Adipose tissue (tissue), 3 donors: ENCODE measurements around the gene SPTA1. TPM values are rescaled to one million over a fixed set of nuclear protein-coding genes. Genes with fewer than 3 reads are reported as not detected.
"Not testable (repeated sequence)": the region's sequence is repeated elsewhere in the genome, so short reads cannot be mapped to it uniquely, and the experiment has no call there.

Source experiments
- H3K27ac ChIP-seq: one replicate; pipeline ENCODE4 v1.5.1; 2013; ENCODE audit warnings: low read depth, low read length
- WGBS, 3 donors: extraction: QIAGEN DNeasy Blood & Tissue Kit; methylation state at CpG; one replicate each; pipeline ENCODE4 v1.1.7; 2013; 5-methylcytosine and 5-hydroxymethylcytosine counted together
- polyA plus RNA-seq, 3 donors: library from polyadenylated mRNA; stranded (reverse); fragments of 200-250 nt; gene quantifications; one replicate each; pipeline ENCODE4 v1.2.3, GENCODE V29; 2013
- donor health status: healthy with polysubstance abuse.
- donor health status: Bipolar disorder and iron deficiency.
- donor health status: healthy.

The SPTA1 gene
- polyA plus RNA-seq, 3 donors, result 0.18 TPM; not detected in 2

GRCh38 chr1:158689875-158690274 lies 3.4 kb upstream of the SPTA1 start:
- H3K27ac ChIP-seq, result no peak overlapping the region

DNA sequence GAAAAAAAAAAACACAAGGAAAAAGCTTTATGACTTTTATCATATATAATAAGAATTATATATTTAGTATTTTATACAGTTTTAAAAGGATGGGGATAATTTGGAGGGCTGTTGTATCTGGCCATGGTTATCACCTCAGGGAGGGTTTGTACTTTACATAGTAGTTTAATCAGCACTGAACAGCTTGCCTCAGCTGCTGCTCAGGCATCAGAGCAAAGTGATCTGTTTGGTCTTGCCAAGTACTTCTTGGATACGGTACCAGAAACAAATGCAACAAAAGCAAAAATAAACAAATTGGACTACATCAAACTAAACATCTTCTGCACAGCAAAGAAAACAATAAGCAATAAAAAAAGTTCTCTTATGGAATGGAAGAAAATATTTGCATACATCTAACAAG lies 2.6 kb upstream of the SPTA1 start:
- WGBS, 3 donors, result 46 to 80% (median 62%) methylated on average over 1 of the region's 1 CpG
- no peak overlapping the region for H3K27ac ChIP-seq

GRCh38 chr1:158688343-158688742 lies 1.8 kb upstream of the SPTA1 start:
- WGBS, 3 donors, result 78 to 91% (median 86%) methylated on average over 1 of the region's 1 CpG

DNA sequence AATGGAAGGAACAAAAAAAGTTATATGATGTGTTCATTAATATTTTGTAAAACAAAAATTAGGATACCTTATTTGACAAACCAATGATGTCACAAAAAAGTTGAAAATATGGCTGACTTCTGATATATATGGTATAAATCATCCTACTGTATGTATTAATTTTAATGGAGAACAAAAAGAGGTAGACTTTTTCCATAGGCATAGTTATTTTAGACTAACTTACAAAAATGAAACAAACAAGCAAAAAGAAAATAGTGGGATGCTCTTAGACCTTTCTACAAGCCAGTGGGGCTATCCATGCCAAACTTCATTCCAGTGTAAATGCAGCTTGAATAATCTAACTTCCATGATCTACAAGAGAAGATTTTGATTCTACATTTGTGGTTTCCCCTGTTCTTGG lies 522 bp upstream of the SPTA1 start:
- no peak overlapping the region for H3K27ac ChIP-seq

More at GRCh38 chr1:158688343-158688742, 1.8 kb upstream of the SPTA1 start:
- H3K27ac ChIP-seq, result not testable (repeated sequence)

- H3K27ac ChIP-seq, result no peak overlapping the region
- 61 to 73% (median 68%) methylated on average over 7 of the region's 7 CpGs for WGBS, 3 donors
These were observed 1.4 kb downstream of the SPTA1 start for GRCh38 chr1:158685085-158685484.

- 81 to 89% (median 88%) methylated on average over 2 of the region's 2 CpGs for WGBS, 3 donors
These were observed 4.9 kb downstream of the SPTA1 start for GRCh38 chr1:158681606-158682005.

GRCh38 chr1:158679289-158679688 lies 7.2 kb downstream of the SPTA1 start:
- 74 to 100% (median 90%) methylated on average over 1 of the region's 1 CpG for WGBS, 3 donors

More at GRCh38 chr1:158681606-158682005, 4.9 kb downstream of the SPTA1 start:
- no peak overlapping the region for H3K27ac ChIP-seq

GRCh38 chr1:158675563-158676323 lies 10.8 kb downstream of the SPTA1 start:
- 44 to 71% (median 65%) methylated on average over 4 of the region's 4 CpGs for WGBS, 3 donors
- no peak overlapping the region for H3K27ac ChIP-seq

More at GRCh38 chr1:158679289-158679688, 7.2 kb downstream of the SPTA1 start:
- no peak overlapping the region for H3K27ac ChIP-seq

DNA sequence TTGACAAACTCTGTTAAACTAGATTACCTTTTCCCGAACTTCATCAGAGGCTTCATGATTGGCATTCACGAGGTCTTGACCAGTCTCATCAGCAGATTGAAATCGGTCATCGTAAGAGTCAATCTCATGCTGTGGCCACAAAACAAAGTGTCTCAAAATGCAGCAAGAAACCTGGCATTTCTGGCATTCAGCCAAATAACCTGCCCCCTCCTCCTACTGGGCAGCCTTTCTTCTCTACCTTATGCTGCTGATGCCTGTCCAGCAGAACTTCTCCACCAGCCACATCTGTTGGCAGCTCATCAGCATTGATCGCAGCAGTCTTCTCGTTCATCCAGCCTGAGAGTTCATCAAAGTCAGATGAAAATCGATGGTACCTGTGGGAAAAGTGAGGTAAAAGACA lies 12.2 kb downstream of the SPTA1 start:
- 75 to 90% (median 89%) methylated on average over 7 of the region's 7 CpGs for WGBS, 3 donors

GRCh38 chr1:158666037-158666436 lies 20.5 kb downstream of the SPTA1 start:
- no peak overlapping the region for H3K27ac ChIP-seq
- 62 to 87% (median 86%) methylated on average over 8 of the region's 8 CpGs for WGBS, 3 donors

More for the DNA sequence above, 12.2 kb downstream of the SPTA1 start:
- no peak overlapping the region for H3K27ac ChIP-seq

- no peak overlapping the region for H3K27ac ChIP-seq
- 35 to 61% (median 43%) methylated on average over 6 of the region's 6 CpGs for WGBS, 3 donors
These were observed 31.9 kb downstream of the SPTA1 start for GRCh38 chr1:158654571-158654970.

DNA sequence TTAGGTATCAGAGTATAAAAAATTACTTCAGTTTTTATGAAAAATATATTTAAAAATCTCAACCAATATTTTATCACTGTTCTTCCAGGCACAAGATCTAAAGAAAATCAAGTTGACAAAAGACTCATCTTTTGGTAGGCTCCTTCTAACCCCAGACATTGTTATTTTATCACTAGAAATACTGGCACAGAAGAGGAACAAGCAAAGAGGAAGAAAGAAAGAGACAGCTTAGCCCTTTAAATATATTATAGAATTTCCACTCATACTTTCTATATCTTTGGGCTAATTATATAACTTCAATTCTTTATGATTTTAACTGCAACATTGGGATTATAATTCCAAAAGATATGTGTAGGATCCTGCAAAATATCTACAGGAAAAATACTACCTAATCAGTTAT lies 32.4 kb downstream of the SPTA1 start:
- no peak overlapping the region for H3K27ac ChIP-seq

- WGBS, 3 donors, result 76 to 89% (median 89%) methylated on average over 7 of the region's 7 CpGs
- no peak overlapping the region for H3K27ac ChIP-seq
These were observed 33.7 kb downstream of the SPTA1 start for GRCh38 chr1:158652721-158653334.

DNA sequence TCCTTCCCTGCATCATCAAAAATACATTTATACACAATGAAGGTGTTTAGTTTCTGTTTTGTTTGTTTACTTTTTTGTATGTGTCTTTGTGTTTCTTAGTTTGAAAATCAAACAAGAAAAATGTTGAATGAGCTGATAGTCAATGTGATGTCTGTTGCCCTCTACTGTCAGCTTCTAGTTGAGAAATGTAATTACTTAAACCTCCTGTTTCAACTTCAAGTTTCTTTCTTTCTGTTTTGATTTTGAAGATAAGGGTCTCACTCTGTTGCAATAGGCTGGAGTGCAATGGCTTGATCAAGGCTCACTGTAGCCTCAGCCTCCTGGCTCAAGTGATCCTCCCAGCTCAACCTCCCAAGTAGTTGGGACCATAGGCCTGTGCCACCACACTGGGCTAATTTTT lies 37.5 kb downstream of the SPTA1 start:
- no peak overlapping the region for H3K27ac ChIP-seq

GRCh38 chr1:158646465-158646864 lies 40.0 kb downstream of the SPTA1 start:
- WGBS, 3 donors, result 79 to 91% (median 80%) methylated on average over 1 of the region's 1 CpG
- H3K27ac ChIP-seq, result no peak overlapping the region

DNA sequence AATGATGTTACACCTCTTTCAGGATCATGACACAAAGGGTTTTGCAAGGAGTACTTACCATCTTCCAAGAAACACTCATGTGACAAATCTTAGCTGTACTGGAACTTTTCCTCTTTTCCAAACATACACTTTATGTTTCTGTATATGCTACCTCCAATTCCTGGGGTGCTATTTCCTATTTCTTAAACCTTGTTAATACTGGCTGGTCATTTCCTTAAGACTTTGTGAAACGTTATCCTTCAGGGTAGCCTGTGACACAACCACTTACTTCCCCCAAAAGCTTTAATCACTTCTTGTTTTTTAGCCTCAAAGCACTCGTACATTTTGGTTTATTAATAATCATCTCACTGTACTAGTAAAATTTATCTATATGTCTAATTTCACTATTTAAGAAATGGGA lies 42.1 kb downstream of the SPTA1 start:
- 39 to 47% (median 44%) methylated on average over 2 of the region's 2 CpGs for WGBS, 3 donors

GRCh38 chr1:158638904-158639303 lies 47.6 kb downstream of the SPTA1 start:
- no peak overlapping the region for H3K27ac ChIP-seq

More for the DNA sequence above, 42.1 kb downstream of the SPTA1 start:
- no peak overlapping the region for H3K27ac ChIP-seq

DNA sequence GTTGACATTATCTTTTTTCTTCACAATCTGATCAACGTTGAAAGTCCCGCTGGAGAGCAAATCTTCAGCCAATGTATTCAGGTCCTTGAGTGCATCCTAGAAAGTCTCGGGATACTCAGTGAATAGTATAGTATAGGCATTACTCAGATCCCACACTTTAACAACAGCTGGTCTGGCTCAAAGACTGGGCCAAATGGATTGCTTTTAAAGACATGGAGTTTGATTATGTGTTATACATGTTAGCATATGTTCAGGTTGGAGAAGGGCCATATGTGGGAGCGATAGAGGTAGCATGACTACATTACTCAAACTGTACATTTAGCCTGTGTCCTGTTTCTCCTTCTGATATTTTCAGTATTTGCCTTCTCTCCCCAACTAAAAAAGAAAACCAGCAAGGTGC lies 48.4 kb downstream of the SPTA1 start:
- H3K27ac ChIP-seq, result no peak overlapping the region
- WGBS, 3 donors, result 66 to 85% (median 78%) methylated on average over 4 of the region's 4 CpGs

- 68 to 96% (median 95%) methylated on average over 3 of the region's 3 CpGs for WGBS, 3 donors
- H3K27ac ChIP-seq, result no peak overlapping the region
These were observed 72.8 kb downstream of the SPTA1 start for GRCh38 chr1:158613764-158614163.

DNA sequence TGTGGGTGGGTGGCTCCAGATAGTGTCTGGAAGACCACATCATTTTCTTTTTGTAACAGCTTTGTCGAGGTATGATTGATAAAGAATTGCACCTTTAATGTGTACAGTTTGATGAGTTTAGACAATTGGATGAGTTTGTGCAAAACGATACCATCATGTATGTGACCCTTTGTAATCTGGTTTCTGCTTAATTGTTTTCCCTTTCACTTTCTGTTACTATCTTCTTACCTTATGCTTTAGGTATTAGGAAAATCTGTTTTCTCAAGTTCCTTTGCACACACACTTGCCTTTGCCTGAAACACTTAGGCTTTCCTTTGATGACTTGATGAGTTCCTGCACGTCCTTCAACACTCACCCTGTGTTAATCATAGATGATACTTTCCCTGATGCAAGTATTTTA lies 74.6 kb downstream of the SPTA1 start:
- 37 to 75% (median 74%) methylated on average over 3 of the region's 3 CpGs for WGBS, 3 donors
- no peak overlapping the region for H3K27ac ChIP-seq
